Right lung (tissue), 5 donors: ENCODE data around the gene PSMA6. TPM values are rescaled to one million over a fixed set of nuclear protein-coding genes. Genes with fewer than 3 reads are reported as not detected.
"Not testable (repeated sequence)": the region's sequence is repeated elsewhere in the genome, so short reads cannot be mapped to it uniquely, and the experiment has no call there.

ENCODE experiments used
- DNase-seq, 2 donors: peaks; one replicate each; pipeline ENCODE4 v3.0.0-alpha.2; 2013
- polyA plus RNA-seq, 5 donors: library from polyadenylated mRNA; unstranded; fragments of 120-200 nt; gene quantifications; one replicate each; pipeline versions ENCODE4 v1.2.1 to v1.2.3, GENCODE V29; 2013; ENCODE audit warnings: inconsistent platforms in 1 of 5, low replicate concordance in 1 of 5; ENCODE audit not compliant: insufficient read length in 5 of 5, insufficient read depth in 1 of 5

The PSMA6 gene
- polyA plus RNA-seq, 5 donors = 150 to 191 (median 176) TPM

DNA sequence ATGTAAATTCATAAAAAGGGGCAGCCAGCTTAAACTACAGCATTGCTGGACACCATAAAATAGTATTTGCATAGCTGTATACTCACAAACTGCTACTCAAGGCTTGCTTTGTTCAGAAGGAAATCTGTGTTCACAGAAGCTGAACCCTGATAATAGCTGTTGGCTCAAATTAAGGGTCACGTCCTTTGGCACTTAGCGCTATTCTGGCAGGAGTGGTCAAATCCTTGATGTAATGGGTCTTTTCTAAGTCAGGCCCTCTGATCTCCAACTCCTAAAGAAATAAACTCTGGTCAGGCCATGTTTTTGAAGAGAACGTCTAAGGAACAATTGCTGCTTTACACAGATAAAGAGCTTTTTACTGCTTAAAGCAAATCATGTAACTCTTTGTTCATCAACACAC is 12.8 kb upstream of the PSMA6 start:
- DNase-seq = no peak

DNA sequence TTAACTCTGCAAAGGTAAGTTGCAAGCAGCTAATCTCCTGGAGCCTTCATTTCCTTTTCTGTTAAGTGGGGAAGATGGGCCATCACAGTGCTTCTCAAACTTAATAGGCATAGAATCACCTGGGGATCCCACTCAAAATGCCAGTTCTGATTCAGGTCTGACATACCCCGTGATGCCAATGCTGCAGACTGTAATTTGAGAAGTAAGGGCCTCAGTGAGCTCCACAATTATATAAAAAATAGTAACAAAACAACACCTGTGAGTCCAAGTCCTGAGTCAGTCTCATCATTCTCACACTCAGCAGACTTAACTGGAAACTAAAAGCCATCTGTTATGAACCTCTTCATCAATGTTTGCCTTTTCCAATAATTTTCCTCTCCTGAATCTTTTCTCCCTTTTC is 10.8 kb upstream of the PSMA6 start:
- no peak for DNase-seq

DNA sequence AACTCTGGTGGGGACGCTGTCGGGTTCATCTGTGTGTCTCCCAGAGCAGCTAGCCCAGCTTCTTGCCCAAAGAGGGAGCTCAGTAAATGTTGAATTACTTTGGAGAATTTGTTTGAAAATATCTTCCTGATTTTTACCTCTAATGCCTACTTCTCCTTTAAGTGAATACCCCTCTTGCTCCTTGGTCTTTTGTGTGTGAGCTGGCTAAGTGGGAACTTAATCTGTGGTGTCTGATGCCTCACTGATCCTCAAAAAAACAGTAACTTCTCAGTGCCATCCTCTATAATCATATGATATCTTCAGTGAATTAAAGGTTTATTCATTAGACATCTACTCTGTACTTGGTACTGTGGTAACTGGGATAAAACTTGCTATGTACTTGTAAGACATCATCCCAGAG is 7.7 kb upstream of the PSMA6 start:
- no peak for DNase-seq

DNA sequence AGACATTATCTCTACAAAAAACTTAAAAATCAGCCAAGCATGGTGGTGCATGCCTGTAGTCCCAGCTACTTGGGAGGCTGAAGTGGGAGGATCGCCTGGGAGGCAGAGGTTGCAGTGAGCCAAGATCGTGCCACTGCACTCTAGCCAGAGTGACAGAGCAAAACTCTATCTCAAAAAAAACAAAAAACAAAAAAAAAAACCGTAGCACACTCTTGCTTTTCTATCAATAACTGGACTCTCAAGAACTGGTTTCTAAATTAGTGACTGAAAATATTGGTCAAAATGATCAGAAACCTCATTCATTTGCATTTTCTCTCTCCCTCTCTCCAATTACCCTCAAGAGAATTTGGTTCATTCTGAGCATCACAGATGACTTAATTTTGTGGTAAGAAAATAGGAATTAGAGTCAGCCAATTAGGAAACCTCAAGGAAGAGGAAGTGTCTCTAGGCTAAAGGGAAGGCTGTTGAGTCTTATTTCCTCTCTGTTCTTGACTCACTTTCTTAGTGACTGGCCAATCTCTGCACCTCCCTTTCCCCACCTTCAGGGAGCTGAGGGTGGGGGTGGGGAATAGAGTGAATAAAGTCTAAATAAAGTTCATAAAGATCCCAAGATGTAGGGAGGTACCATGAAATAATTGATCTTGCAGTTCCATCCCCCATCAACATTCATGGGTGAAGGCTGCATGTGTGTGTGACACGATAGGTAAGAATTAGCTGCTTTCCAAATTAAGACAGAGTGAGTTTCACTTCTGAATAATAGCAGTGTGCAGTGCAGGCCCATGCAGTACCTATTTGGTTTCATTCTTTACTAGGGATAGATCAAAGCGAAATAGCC is 6.8 kb upstream of the PSMA6 start:
- no peak for DNase-seq

DNA sequence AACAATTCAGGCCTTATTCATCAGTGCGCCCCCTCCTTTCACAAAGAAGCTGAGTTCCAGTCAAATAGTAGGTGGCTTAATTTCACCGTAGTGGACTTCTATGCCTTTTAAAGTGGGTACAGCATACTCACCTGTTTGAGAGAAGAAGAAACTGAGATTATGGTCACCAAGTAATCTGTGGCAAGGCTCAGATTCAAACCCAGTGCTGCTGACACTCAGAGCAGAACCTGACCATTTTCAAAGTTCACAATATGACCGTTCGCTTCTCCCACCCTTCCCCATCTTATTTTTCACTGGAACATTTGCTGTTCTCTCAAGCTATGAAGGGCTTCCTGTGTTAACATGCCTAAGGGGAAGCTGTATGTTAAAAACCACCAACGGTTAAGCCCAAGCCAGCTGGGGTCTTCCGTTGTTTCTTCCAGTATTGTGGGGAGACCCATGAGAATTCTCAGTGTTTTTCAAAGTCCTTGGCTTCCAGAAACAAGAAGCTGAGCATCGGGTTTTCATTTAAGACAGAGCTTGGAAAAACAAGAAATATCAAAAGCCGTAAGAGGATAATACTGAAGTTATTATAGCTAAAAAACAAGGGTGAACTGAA is 6.1 kb upstream of the PSMA6 start:
- no peak for DNase-seq

DNA sequence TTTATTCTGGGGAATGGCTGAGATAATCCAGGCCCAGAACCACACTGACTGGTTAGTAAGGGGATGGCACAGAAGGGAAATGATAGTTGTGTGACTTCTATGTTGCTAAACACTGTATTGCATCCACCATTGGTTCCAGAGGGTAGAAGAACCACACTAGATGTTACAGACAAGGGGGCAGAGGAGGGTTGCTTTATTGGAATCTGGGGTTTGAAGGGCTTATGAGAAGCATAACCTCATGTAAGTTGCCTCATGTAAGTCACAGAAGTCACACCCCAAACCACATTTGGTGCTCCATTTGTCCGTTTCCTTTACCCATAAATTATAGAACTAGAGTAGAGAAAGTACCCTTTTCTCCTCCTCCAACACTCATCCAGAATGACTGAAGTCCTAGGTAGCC is 5.5 kb upstream of the PSMA6 start:
- no peak for DNase-seq

DNA sequence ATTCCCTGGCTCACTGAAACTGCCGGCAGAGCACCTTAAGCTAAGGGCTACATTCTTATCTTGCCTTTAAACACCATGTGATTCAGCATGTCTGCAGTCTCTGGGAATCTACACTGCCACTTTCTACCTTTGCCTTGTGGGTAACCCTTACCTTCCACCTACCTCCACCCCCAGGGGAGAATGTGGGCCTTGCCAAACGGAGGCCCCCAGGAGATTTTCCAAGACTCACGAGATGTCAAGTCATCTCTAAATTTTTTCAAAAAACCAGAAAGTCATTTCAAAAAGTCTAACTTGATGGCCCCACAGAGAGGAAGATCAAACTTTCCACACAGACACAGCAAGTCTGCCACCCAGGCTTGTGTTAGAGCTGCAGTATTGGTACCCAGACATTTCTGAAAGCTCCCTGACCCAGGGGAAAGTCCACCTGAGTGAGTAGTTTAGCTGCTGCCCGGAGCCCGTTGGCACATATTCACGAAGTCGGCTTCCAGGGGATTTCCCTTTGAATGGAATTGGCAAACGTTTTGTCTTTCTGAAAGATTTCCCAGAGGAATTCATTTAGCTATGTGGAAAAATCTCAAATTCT is 4.7 kb upstream of the PSMA6 start:
- DNase-seq = no peak

DNA sequence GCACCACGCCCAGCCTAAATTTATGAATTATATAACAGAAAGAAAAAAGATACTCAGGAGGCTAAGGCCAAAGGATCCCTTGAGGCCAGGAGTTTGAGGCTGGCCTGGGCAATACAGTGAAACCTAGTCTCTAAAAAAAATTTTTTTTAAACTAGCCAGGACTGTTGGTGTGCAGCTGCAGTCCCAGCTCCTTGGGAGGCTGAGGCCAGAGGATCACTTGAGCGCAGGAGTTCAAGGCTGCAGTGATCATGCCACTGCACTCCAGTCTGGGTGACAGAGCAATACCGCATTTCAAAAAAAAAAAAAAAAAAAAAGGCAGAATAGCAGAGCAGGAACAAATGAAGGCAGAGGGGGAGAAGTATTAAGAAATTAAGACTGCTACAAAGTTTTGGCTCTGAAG is 2.6 kb upstream of the PSMA6 start:
- DNase-seq = no peak

DNA sequence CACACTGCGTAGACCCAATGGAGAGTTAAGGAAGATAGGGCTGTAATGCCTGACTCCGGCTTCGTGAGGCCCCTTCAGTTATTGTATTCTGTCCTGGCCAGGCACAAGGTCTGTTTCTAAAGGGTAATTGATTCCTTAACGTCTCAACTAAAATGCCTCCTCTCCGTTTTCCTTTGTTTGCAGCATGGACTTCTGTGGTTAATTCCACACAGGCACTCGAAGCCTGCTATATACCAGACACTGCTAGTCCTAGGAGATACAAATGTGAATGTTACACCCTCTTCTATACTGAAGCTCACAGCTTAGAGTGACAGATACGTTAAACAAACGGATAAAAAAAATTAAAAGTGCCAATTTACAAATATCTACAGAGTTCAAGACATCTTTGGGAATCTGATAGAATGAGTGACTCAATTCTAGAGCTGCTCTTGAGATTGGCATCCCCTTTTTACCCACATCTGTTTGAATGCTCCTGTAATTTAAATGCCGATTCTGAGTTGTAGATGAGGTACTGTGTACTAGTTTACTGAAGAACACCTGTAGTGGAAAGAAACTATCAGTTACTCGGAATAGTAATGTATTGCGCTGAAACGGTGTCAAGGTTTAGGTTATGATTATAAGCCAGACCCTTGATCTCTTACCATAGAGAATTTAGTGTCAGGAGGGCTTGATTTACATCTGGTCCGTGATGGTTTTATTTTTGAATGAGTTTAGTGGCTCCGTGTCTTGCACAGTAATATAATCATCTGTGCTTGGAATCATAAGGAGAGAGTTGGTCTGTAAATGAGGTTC is 784 bp downstream of the PSMA6 start:
- DNase-seq = no peak

DNA sequence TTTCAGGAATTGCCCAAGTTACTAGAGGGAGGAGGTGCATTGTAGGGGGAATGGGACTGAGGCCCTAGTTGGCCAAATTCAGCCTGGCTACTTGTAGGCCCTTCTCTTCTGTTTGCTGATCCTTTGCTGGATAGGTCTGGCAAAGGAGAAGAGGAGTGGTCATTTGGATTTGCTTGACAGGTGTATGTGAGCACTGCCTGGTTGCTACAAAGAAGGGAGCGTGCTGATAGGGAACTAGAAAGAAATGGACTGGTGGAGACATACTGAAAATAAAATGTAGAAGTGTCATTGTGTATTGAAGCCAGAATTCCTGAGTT is 3.6 kb downstream of the PSMA6 start:
- no peak for DNase-seq

DNA sequence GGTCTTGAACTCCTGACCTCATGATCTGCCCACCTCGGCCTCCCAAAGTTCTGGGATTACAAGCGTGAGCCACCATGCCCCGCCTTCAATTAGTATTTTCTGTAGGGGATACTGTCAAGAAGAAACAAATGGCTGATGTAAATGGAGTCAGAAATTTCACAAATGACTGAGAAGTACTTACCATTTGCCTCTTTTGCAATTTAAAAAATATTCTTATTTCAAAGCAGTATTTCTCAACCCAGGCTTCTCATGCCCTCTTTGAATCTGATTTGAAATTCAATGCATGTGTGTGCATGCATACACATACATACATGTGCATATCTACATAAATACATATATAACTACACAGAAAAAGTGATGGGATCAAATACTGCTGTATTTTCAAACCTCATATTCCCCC is 4.4 kb downstream of the PSMA6 start:
- DNase-seq = no peak

DNA sequence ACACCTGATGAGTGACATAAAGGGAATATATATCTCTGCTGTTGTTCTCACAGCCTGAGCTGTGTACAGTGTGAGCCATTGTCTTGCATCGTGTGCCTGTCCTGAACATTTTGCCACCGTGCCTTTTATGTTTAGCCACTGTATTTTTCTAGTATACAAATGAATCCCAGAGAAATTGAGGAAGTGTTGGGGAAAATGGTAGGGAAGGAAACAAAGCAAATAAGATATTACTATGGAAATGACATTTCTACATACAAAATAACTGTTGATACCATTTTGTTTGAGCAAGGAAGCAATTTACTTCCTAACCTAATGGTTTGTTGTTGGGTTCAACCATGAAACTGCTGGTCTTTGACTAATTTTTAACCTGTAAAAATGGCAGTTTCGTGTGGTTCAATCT is 5.5 kb downstream of the PSMA6 start:
- DNase-seq = no peak

DNA sequence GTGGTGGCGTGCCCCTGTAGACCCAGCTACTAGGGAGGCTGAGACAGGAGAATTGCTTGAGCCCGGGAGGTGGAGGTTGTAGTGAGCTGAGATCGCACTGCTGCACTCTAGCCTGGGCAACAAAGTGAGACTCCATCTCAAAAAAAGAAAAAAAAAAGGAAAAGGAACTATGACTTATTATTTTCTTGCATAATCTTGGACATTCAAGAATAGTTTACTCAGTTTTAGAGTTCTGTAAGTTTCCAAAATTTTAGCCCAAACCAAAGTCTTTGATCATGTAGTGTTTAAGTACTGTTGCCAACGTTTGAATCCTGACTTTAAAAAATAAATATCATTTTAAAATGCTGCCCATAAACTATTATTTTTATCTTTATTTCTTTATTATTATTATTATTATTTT is 6.2 kb downstream of the PSMA6 start:
- no peak for DNase-seq

DNA sequence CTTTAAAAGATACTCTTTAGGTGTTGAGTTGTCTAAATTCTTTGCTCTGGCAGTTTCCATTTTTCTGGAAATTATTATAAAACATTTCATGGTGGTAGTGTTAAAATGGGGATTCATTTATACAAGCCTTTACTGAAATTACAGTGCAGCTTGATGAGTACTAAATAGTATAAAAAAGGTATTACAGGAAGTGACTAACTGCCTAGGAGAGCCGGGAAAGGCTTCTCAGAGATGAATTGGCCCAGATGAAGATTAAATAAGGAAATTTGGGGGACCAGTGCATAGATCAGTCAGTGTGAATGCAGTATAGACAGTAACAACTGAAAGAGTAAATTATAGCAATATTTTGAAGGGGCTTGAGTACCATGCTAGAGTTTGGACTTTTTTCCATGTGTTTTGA is 7.5 kb downstream of the PSMA6 start:
- no peak for DNase-seq

DNA sequence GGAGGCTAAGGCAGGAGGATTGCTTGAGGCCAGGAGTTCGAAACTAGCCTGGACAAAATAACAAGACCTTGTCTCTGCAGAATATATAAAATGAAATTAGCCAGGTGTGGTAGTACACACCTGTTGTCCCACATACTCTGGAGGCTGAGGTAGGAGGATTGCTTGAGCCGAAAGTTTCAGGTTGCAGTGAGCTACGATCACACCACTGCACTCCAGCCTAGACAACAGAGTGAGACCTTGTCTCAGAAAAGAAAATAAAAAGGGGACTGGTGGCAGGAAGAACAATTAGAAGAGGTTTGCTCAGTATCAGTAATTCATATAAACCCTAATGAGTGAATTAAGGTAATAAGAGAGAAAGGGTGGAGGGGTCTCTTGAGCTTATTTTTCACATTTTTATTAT is 8.0 kb downstream of the PSMA6 start:
- DNase-seq = no peak

DNA sequence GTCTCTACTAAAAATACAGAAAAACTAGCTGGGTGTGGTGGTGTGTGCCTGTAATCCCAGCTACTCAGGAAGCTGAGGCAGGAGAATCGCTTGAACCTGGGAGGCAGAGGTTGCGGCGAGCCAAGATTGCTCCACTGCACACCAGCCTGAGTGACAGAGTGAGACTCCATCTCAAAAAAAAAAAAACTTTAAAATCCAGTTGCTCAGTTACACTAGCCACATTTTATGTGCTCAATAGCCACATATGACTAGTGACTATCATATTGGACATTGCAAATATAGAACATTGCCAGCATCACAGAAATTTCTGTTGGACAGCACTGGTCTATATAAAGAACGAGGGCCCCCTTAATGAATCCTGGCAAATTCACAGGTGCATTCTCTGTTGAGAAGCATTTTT is 9.2 kb downstream of the PSMA6 start:
- not testable (repeated sequence) for DNase-seq

DNA sequence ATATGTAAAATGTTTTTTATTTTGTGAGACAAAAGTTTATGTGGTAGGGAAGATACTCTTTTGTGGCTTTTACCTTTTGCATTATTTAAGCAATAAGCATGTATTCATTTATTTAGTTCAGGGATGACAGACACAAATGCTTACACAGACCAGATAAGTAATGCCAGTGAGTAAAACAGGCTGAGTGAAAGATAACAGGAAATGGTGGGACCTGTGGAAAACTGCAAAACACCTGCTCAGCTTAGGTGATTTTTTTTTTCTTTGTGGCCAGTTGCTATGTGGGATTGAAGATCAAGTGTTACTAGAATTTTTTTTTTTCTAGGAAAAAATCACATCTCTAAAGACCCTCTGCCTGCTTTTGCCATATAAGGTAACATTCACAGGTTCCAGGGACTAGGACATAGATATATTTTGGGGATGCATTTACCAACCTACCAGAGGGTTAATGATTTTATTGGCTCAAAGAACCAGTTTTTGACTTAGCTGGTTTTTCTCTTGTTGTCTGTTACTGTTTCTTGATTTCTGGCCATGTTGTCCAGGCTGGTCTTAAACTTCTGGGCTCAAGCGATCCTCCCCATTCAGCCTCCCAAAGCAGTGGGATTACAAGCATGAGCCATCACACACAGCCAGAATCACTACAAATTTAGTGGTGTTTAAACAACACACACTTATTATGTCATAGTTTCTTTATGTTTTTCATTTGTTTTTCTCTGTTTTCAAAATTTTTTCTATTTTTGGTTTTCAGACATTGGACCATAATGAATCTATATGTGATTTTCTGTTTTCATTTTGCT is 9.8 kb downstream of the PSMA6 start:
- no peak for DNase-seq

DNA sequence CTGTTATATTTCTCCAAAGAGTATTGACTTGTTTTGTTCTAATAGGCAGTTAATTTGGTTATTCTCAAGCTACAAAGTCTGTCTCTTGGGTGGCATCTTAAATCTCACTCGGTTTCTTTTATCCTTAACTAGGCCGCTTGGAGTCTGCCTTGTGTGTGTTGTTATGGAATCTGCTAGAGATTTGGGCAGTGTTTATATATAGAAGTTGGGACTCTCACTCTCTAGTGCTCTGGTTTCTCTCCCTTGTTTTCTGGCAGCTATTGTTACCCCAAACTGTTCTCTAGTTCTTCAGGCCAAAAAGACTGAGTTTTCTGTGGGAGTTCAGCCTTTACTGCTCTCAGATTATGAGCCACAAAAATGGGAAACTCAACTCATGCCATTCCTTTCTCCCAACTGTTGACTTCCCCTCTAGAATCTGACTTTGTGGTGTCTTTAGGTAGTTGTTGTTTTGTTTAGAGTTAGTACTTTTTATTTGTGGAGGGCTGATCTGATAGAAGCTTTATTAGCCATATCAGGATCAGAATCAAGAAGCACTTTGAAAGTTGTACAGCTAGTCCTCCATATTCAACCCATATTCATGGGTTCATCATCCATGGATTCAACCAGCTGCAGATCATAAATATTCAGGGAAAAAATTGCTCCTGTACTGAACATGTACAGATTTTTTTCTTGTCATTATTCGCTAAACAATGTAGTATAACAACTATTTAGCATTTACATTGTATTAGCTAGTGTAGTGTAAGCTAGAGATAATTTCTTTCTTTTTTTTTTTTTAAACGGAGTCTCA is 11.2 kb downstream of the PSMA6 start:
- DNase-seq = no peak

DNA sequence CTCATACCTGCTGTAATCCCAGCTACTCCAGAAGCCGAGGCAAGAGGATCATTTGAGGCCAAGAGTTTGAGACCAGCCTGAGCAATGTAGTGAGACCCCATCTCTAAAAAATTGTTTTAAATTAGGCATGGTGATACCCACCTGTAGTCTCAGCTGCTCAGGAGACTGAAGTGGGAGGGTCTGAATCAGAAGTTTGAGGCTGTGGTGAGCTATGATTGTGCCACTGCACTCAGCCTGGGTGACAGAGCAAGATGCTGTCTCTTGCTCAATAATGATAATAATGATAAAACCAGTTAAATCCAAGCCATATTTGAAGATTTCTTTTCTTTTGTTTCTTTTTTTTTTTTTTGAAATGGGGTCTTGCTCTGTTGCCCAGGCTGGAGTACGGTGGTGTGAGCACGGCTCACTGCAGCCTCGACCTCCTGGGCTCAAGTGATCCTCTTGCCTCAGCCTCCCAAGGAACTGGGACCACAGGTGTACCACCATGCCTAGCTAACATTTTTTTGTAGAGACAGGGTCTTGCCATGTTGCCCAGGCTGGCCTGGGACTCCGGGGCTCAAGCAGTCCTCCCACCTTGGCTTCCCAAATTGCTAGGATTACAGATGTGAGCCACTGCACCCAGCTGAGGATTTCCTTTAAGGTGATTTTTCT is 12.8 kb downstream of the PSMA6 start:
- DNase-seq = no peak

DNA sequence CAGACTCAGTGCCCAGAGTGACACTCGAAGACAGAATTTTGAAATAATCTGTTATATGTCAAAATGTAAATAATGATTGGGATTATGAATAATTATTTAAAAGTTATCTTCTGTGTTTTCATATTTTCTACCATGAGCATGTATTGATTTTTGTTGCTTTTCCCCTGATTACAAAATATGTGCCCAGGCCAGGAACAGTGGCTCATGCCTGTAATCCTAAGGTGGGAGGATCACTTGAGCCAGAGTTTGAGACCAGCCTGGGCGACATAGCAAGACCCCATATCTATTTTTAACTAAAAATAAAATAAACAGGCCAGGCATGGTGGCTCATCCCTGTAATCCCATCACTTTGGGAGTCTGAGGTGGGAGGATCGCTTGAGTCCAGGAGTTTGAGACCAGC is 13.5 kb downstream of the PSMA6 start:
- no peak for DNase-seq

DNA sequence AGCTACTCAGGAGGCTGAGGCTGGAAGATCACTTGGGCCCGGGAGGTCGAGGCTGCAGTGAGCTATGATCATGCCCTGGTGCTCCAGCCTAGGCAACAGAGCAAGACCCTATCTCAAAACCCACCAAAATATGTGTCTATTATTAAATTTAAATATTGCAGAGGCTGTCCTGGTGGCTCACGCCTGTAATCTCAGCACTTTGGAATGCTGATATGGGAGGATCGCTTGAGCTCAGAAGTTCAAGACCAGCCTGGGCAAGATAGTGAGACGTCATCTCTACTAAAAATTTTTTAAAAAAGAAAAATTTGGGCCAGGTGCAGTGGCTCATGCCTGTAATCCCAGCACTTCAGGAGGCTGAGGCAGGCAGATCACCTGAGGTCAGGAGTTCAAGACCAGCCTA is 13.9 kb downstream of the PSMA6 start:
- DNase-seq = no peak
